Osteoblast (primary cell): ENCODE measurements around the gene CD44. TPM values are rescaled to one million over a fixed set of nuclear protein-coding genes. Genes with fewer than 3 reads are reported as not detected.

ENCODE experiments used
- DNase-seq: peaks from one replicate; pipeline ENCODE4 v3.0.0; 2011; ENCODE audit warnings: low spot score, mixed read lengths; ENCODE audit not compliant: insufficient read length; ENCODE audit errors: missing footprints
- H2AFZ ChIP-seq: 2 replicates; pipeline ENCODE4 v1.6.0; 2011; ENCODE audit warnings: mild to moderate bottlenecking, low read length
- H3K27ac ChIP-seq: 2 replicates; pipeline ENCODE4 v1.5.1; 2011; ENCODE audit warnings: mild to moderate bottlenecking, low read depth, low read length, moderate library complexity
- H3K27me3 ChIP-seq: 2 replicates; pipeline ENCODE4 v1.6.0; 2012; ENCODE audit warnings: mild to moderate bottlenecking, control low read depth, inconsistent platforms, low read length, moderate library complexity; ENCODE audit not compliant: insufficient read depth
- H3K36me3 ChIP-seq: 2 replicates; pipeline ENCODE4 v1.5.1; 2011; ENCODE audit warnings: mild to moderate bottlenecking, low read length, control low read depth, moderate library complexity; ENCODE audit not compliant: insufficient read depth
- H3K4me1 ChIP-seq: 2 replicates; pipeline ENCODE4 v1.5.1; 2011; ENCODE audit warnings: mild to moderate bottlenecking, low read length, control low read depth, moderate library complexity; ENCODE audit not compliant: insufficient read depth
- H3K4me2 ChIP-seq: 2 replicates; pipeline ENCODE4 v1.6.0; 2011; ENCODE audit warnings: mild to moderate bottlenecking, low read length; ENCODE audit not compliant: insufficient read depth
- H3K4me3 ChIP-seq: fragments of 200-600 bp; sonication (generic); 3 replicates; pipeline ENCODE4 v1.5.1; 2012; ENCODE audit warnings: mild to moderate bottlenecking, low read length, inconsistent platforms; ENCODE audit not compliant: insufficient read depth
- H3K79me2 ChIP-seq: 2 replicates; pipeline ENCODE4 v1.6.0; 2012; ENCODE audit warnings: mild to moderate bottlenecking, low read length, control low read depth, inconsistent platforms; ENCODE audit not compliant: insufficient read depth
- H3K9me3 ChIP-seq: 2 replicates; pipeline ENCODE4 v1.5.1; 2011; ENCODE audit warnings: low read depth, low read length, control low read depth
- H4K20me1 ChIP-seq: 2 replicates; pipeline ENCODE4 v1.6.0; 2012; ENCODE audit warnings: mild to moderate bottlenecking, low read length, control low read depth; ENCODE audit not compliant: insufficient read depth
- total RNA-seq: library from RNA; depleted of rRNA; stranded (reverse); fragments of >200 nt; gene quantifications from 2 replicates; pipeline ENCODE4 v1.2.3, GENCODE V29; 2012
- TF ChIP-seq, protein P1 (sequence below): IDR thresholded peaks from 2 replicates; pipeline ENCODE4 v1.5.1; 2011; ENCODE audit warnings: mild to moderate bottlenecking, low read depth, low read length, moderate library complexity; ENCODE audit errors: extremely low read depth

Gene CD44
- total RNA-seq, 1 donor, result 238 TPM

DNA sequence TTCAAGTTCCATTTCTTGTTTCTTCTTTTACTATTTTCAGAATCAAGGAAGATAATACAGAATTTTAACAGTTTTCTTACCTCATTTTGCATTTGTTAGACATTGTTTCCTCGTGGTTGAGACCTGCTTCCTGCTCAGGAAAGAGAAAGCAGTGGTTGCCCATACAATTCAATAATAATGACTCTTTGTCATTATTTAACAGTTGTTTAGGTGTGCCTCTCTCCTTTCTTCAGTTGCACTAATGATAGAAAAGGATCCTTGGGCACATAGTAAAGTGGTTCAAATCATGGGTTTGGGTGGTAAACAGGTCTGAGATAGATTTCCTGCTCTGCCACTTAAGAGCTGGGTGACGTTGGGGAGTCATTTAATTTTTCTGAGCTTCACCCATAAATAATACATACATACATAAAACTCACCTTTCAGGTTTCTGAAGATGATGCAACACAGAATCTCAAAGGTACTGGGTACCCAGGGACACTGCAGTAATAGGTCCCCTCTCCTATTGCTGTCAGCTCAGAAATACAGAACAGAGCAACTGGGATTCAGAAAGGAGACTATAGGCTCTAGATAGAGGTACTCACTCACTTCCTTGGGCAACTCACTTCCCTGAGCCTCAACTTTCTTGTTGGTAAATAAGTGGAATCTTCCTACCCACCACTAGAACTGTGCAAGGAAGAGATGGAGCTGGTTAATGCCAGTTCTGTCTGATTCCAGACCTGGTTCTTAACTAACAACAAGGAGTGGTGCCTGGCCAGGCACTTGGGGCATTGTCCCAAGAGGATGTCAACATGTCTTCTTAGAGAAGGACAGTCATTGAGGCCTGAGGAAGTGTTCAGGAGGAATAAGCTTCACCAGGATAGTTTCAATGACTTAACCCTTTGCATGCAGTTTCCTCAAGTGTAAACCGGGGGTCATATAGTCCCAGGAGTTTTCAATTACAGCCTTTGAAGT lies 34.9 kb downstream of the CD44 start:
- Histone ChIP-seq H3K4me2 (peak overlapping the region; percentile 10), H3K9me3 (no peaks in the 10 kb centered on the region), H3K27ac (peak overlapping the region; percentile 89), H3K79me2 (peaks cover 94% of the 10 kb centered on the region), H3K4me1 (peaks cover 73% of the 10 kb centered on the region), H2AFZ (no peak overlapping the region), H3K27me3 (no peaks in the 10 kb centered on the region), H3K36me3 (peaks cover 46% of the 10 kb centered on the region), H3K4me3 (no peak overlapping the region), H4K20me1 (peaks cover 27% of the 10 kb centered on the region)
- TF ChIP-seq, protein P1, sequence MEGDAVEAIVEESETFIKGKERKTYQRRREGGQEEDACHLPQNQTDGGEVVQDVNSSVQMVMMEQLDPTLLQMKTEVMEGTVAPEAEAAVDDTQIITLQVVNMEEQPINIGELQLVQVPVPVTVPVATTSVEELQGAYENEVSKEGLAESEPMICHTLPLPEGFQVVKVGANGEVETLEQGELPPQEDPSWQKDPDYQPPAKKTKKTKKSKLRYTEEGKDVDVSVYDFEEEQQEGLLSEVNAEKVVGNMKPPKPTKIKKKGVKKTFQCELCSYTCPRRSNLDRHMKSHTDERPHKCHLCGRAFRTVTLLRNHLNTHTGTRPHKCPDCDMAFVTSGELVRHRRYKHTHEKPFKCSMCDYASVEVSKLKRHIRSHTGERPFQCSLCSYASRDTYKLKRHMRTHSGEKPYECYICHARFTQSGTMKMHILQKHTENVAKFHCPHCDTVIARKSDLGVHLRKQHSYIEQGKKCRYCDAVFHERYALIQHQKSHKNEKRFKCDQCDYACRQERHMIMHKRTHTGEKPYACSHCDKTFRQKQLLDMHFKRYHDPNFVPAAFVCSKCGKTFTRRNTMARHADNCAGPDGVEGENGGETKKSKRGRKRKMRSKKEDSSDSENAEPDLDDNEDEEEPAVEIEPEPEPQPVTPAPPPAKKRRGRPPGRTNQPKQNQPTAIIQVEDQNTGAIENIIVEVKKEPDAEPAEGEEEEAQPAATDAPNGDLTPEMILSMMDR, result no peak
- no peak for DNase-seq

- DNase-seq, result peak; percentile 31
- Histone ChIP-seq H3K27ac (peak overlapping the region; percentile 89), H4K20me1 (peaks cover 32% of the 10 kb centered on the region), H3K9me3 (no peaks in the 10 kb centered on the region), H3K4me2 (peak overlapping the region; percentile 37), H3K36me3 (peaks cover 50% of the 10 kb centered on the region), H3K79me2 (peaks cover 93% of the 10 kb centered on the region), H3K4me1 (peaks cover 74% of the 10 kb centered on the region), H3K4me3 (no peak overlapping the region), H2AFZ (no peak overlapping the region), H3K27me3 (no peaks in the 10 kb centered on the region)
- TF ChIP-seq, protein P1, result no peak
Observed at GRCh38 chr11:35174666-35175065, 35.7 kb downstream of the CD44 start.

DNA sequence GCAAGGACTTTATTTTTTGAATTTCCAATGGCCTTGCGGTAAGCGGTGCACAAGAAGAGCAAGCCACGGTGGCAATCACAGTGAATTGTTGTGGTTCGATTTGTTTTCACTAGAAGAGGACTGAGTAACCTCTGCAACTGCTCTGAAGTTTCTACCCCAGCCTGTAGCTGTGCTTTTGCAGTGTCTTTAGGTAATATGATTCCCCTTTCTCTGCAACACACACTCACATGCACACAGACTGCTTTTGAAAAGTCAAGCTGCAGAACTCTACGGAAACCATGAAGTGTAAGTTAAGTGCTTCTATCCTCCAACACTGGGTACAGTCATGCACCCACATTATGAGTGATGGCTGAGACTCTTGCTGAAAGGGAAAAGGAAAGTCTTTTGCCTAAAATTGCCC lies 38.4 kb downstream of the CD44 start:
- Histone ChIP-seq H3K36me3 (peaks cover 52% of the 10 kb centered on the region), H4K20me1 (peaks cover 24% of the 10 kb centered on the region), H3K4me1 (peaks cover 80% of the 10 kb centered on the region), H3K27me3 (no peaks in the 10 kb centered on the region), H2AFZ (no peak overlapping the region), H3K79me2 (peaks cover 86% of the 10 kb centered on the region), H3K9me3 (no peaks in the 10 kb centered on the region), H3K27ac (peak overlapping the region; percentile 83), H3K4me2 (no peak overlapping the region), H3K4me3 (no peak overlapping the region)
- no peak for DNase-seq
- TF ChIP-seq, protein P1, result no peak

- peaks cover 21% of the 10 kb centered on the region for H4K20me1 ChIP-seq
- no peaks in the 10 kb centered on the region for H3K27me3 ChIP-seq
- peak; percentile 29 for DNase-seq
- no peak overlapping the region for H3K4me3 ChIP-seq
- peaks cover 86% of the 10 kb centered on the region for H3K79me2 ChIP-seq
- no peak overlapping the region for H3K4me2 ChIP-seq
- no peak overlapping the region for H2AFZ ChIP-seq
- no peaks in the 10 kb centered on the region for H3K9me3 ChIP-seq
- TF ChIP-seq, protein P1, result no peak
- peaks cover 60% of the 10 kb centered on the region for H3K36me3 ChIP-seq
- peaks cover 74% of the 10 kb centered on the region for H3K4me1 ChIP-seq
- peak overlapping the region; percentile 83 for H3K27ac ChIP-seq
Observed at GRCh38 chr11:35178067-35178805, 39.3 kb downstream of the CD44 start.
